CD4-positive, alpha-beta T cell treated with Interleukin-17A for 4 hours (primary cell): ENCODE data around the gene PDPR.
"Not testable (repeated sequence)": the region's sequence is repeated elsewhere in the genome, so short reads cannot be mapped to it uniquely, and the experiment has no call there.

Experiments
- DNase-seq: peaks from one replicate; pipeline ENCODE4 v3.0.0-alpha.2; 2020; ENCODE audit warnings: mixed read lengths

Gene PDPR

GRCh38 chr16:70135796-70136195 lies 21.7 kb downstream of the PDPR start:
- DNase-seq = not testable (repeated sequence)

DNA sequence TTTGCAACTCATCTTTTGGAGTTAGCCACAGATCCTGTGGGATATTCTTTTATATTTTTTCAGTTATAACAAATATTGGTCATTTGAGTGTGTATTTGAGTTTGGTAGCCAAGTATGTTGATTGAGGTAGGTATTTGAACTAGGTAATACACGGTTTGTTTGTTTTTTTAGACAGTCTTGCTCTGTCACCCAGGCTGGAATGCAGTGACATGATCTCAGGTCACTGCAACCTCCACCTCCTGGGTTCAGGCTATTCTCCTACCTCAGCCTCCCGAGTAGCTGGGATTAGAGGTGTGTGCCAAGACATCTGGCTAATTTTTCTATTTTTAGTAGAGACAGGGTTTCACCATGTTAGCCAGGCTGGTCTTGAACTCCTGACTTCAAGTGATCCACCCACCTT lies 22.5 kb downstream of the PDPR start:
- DNase-seq = not testable (repeated sequence)

- DNase-seq = not testable (repeated sequence)
Measured at GRCh38 chr16:70142739-70143138, 28.6 kb downstream of the PDPR start.

DNA sequence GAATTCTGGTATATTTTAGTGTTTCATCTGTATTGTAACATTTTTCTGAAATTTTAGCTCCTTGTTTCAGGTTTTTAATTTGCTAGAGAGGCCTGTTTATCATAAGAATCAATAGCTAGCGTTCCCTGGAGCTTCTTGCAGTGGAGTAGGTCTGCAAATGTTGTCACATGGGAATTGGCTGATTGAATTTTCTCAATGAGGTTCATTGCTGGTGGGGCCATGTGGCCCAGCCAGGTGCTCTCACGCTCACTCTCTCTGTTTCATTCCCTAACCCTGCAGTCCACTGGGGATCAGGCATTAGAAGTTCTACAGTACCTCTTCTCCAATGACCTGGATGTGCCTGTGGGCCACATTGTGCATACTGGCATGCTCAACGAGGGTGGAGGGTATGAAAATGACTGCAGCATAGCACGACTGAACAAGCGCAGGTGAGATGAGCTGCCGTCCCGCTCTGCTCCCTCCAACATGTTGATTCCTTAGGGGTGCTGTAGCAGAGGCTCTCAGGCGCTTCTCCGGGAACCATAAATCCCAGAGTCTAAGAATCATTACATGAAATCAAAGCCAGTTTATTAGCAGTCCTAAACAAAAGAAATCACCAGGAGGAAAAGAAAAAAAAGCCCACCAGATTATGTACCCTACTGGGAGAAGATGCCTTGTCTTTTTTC lies 29.2 kb downstream of the PDPR start:
- DNase-seq = not testable (repeated sequence)

GRCh38 chr16:70147853-70148252 lies 33.7 kb downstream of the PDPR start:
- DNase-seq = not testable (repeated sequence)

DNA sequence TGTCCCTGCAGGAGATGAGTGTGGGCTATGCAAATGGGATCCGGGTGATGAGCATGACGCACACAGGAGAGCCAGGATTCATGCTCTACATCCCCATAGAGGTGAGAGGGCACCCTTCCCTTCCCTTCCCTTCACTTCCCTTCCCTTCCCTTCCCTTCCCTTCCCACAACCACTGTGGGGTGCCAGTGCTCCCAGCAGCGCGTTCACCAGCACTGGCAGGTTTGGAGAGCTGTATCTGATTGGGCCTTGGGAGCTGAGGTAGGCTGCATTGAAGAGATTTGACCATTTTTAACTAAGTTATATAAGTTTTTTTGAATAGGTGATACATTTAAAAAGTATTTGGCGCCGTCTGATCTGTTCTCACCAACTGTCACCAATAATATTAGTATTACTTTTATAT lies 34.3 kb downstream of the PDPR start:
- DNase-seq = not testable (repeated sequence)

- DNase-seq = not testable (repeated sequence)
Measured at GRCh38 chr16:70149296-70149695, 35.2 kb downstream of the PDPR start.

GRCh38 chr16:70151391-70151790 lies 37.3 kb downstream of the PDPR start:
- DNase-seq = no peak

GRCh38 chr16:70151941-70152509 lies 37.9 kb downstream of the PDPR start:
- DNase-seq = no peak

GRCh38 chr16:70152578-70153302 lies 38.6 kb downstream of the PDPR start:
- no peak for DNase-seq

- not testable (repeated sequence) for DNase-seq
Measured at GRCh38 chr16:70154736-70155135, 40.6 kb downstream of the PDPR start.

GRCh38 chr16:70156207-70156978 lies 42.3 kb downstream of the PDPR start:
- DNase-seq = no peak

DNA sequence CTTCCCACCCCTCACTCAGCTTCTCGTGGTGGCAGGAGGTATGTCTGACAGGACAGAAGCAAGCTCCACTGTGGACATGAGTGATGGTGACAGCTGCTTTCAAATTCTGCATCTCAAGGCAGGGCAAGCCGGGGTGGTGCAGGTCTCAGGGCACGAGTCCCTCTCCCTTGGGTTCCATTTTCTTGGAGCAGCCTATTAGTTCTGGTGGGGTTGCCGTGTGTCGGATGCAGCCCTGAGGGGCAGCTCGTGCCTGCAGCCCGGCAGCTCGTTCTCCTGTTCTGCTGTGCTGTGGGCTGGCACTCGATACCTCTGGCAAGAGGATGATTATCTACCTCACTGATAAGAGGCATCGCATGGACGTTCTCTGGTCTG lies 43.0 kb downstream of the PDPR start:
- DNase-seq = no peak

- DNase-seq = no peak
Measured at GRCh38 chr16:70157477-70158260, 43.5 kb downstream of the PDPR start.

DNA sequence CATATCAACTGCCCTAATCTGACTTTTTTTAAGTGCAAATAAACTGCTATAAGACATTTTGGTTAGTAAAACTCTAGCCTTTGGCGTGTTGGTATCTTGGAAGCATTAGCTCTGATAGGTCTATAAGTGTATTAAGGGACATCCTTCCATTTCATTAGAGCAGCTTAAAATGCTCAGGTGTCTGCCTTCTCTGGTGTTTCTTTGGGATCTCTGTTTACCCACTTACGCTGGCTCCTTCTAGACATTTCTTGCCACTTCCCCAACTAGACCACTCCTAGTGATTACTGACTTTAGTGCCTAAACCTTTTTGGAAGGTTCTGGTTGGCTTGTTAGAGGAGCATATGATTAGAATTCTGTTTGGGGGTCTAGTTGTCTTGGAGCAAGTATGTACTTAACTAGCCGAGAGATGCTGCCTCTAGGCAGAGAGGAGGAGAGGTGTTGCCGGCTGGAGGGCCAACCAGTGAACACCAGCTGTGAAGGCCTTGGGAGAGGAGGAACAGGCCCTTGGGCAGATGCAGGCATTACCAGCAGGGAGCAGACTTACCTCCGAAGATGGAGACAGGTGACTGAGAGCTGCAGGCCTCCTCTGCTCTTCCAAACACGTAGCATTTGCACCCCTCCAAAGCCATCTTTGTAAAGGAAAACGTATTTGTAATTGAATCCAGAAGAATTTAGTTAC lies 44.3 kb downstream of the PDPR start:
- DNase-seq = no peak

- no peak for DNase-seq
Measured at GRCh38 chr16:70159355-70160348, 45.5 kb downstream of the PDPR start.

- peak; percentile 1 for DNase-seq
Measured at GRCh38 chr16:70160388-70160787, 46.3 kb downstream of the PDPR start.

DNA sequence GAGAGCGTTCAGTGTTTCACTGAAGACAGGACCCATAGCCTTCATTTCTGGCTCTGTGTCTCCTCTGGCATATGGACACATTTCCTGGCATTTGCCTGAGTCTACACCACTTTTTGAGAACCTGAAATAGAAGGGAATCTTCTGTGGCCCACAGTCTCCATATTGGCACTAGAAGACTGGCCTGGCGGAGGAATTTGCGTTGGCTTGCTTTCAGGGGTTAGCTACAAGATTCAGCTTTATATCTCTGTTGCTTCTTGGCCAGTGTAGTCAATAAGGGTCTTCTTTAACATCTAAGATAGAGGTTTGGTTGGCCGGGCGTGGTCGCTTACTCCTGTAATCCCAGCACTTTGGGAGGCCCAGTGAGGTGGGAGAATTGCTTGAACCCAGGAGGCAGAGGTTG lies 46.7 kb downstream of the PDPR start:
- DNase-seq = no peak

DNA sequence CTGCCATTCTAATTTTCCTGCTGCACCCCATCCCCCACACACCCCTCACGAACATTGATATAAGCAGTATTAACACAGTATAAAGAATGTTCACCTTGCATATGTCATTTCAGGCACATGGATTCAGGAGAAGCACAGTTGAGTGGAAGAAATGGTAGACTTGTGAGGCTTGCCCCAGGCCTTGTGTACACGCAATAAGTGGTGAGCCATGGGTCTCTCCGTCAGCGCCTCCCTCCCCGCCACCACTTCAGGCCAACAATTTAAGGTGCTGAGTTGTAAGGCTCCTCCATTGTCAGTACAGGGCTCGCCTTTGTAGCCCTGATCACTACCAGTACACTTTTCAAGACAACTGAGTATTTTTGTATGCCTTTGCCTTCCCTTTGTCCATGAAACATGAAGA lies 47.2 kb downstream of the PDPR start:
- DNase-seq = peak; percentile 2

DNA sequence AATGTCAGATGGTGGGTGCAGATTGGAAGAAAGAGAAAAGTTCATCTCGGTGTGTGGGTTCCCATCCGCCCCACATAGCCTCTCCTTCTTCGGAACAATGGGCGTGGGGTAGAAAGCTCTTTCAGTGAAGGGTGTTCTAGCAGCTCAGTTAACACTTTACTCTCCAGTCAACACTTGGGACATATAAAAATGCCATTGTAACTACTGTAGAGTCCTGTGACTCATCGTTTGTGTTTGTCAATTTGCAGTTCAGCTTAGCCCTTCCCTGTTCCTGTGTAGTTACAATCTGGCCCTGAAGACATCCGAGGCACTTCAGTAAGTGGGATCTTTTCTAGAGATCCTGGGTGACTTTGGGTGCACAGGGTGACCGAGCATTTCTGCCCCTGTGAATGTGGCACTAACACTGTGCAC lies 47.9 kb downstream of the PDPR start:
- DNase-seq = no peak

GRCh38 chr16:70163596-70163995 lies 49.5 kb downstream of the PDPR start:
- no peak for DNase-seq
